Measurements from ENCODE around the gene CBLB.

GRCh38 chr3:105905328-105905727, 36.5 kb upstream of the CBLB start:
- TF ChIP-seq CTCF (conservative IDR thresholded peaks at IDR 0.05; ENCODE audit: low read depth, low read length) = no peak
- TF ChIP-seq EZH2 (IDR thresholded peaks at IDR 0.05; ENCODE audit: low read length, unreplicated experiment) = no peak
- TF ChIP-seq EZH2phosphoT487 (IDR thresholded peaks at IDR 0.05; ENCODE audit: borderline replicate concordance, low read length) = no peak

Measured in PC-3 (cell line).